ENCODE results near the gene KIFC3.
"Not testable (repeated sequence)": the region's sequence is repeated elsewhere in the genome, so short reads cannot be mapped to it uniquely, and the experiment has no call there.

Gene KIFC3, protein sequence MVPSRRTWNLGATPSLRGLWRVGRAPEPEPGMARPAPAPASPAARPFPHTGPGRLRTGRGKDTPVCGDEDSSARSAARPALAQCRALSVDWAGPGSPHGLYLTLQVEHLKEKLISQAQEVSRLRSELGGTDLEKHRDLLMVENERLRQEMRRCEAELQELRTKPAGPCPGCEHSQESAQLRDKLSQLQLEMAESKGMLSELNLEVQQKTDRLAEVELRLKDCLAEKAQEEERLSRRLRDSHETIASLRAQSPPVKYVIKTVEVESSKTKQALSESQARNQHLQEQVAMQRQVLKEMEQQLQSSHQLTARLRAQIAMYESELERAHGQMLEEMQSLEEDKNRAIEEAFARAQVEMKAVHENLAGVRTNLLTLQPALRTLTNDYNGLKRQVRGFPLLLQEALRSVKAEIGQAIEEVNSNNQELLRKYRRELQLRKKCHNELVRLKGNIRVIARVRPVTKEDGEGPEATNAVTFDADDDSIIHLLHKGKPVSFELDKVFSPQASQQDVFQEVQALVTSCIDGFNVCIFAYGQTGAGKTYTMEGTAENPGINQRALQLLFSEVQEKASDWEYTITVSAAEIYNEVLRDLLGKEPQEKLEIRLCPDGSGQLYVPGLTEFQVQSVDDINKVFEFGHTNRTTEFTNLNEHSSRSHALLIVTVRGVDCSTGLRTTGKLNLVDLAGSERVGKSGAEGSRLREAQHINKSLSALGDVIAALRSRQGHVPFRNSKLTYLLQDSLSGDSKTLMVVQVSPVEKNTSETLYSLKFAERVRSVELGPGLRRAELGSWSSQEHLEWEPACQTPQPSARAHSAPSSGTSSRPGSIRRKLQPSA

DNA sequence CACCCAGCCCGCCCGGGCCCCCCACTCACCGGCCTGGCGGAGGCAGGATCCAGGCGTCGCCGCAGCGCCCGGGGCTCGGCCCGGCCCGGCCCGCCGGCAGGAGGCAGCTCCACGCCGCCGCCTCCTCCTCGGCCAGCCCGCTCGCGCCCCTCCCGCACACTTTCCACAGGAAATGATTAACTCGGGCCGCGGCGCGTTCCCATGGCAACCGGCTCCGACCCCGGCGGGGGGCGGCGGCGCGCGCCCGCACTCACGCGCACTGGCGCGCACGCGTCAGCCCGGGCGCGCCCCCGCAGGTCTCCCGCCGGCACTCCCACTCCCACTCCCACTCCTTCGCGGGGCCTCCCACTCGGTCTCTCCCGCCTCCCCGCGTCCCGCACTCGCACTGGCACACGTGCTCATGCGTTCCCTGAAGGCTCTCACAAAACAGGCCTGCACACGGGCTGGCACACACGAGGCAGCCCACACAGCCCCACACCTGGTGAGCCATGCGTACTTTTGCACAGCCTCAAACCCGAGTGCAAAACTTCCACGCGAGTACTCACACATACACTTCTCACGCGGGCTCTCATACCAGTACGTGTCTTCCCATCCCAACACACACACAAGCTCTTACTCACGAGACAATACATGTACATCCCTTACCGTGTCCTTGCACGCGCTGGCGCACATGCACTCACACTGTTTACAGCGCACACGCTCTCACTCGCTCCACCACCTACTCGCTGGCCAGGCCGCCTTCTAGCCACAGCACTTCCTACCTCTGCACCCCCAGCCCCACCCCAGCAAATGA lies at the start of gene KIFC3:
KIFC3 (minus strand) TSS at position 151 of the 793 bp plus-strand sequence. CDS start 4,248 bp downstream, outside the sequence.
- DNase-seq: peak; percentile 73

DNA sequence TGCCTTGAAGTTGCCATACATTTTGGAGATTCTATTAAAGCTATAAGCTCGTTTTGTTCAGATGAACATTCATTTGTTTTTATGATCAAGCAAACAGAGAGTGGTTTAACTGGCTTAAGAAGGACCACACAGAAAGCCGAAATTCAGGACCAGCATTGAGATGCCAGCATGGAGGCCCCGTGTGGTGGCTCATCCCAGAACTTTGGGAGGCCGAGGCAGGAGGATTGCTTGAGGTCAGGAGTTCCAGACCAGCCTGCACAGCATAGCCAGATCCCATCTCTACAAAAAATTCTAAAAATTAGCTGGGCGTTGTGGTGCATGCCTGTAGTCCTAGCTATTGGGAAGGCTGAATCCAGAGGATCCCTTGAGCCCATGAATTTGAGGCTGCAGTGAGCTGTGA lies 45.9 kb upstream of the KIFC3 start:
- no peak for DNase-seq

DNA sequence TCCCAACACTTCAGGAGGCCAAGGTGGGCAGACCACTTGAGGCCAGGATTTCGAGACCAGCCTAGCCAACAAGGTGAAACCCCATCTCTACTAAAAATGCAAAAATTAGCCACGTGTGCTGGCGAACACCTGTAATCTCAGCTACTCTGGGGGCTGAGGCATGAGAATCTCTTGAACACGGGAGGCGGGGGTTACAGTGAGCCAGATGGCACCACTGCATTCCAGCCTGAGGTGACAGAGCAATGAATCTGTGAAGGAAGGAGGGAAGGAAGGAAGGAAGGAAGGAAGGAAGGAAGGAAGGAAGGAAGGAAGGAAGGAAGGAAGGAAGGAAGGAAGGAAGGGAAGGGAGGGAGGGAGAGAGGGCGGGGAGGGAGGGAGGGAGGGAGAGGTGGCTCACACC lies 44.6 kb upstream of the KIFC3 start:
- DNase-seq: not testable (repeated sequence)

DNA sequence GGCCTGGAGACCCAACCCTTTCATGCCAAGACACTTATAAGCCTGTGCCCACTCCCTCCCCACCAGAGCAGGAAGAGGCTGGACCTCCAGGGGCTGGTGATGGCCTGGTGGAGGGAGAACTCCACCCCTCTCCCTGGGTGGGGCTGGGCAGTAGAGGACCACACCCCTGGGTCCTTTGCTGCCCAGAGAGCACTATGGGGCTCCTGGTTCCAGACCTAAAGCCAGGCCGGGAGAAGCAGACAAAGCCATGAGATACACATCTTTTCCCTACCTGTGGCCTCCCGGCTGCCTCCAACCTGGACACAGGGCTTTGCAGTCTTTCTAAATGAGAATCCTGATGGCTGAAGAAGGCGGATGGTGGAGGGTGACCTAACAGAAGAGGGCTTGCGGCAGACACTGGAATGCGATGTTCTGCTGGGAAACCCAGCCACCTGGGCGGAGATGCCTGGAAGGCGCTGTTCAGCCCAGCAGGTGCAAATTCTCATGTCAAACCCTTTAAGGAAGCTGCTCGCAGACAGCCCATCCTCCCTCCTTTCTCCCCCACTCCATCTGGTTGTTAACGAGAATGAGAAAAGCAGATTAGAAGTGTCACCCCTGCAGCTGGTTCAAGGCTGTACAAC lies 43.9 kb upstream of the KIFC3 start:
- DNase-seq: no peak

DNA sequence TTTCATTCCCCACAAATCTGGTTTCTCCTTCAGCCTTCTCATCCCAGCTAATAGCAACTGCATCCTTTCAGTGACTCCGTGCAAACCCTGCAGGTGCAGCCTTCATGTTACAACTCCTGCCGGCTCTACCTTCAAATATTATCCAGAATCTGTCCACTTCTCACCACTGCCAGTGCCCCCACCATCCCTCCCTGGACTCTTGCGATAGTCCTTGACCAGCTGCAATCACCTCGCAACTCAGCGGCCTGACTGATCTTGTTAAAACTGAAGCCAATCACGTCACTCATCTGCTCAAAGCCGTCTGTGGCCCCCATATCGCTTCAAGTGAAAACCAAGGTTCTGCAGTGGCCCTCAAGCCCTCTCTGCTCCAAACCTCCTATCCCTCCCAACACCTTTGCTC lies 42.8 kb upstream of the KIFC3 start:
- DNase-seq: no peak

GRCh38 chr16:57844416-57845030 lies 42.2 kb upstream of the KIFC3 start:
- no peak for DNase-seq

- no peak for DNase-seq
These were observed 41.1 kb upstream of the KIFC3 start for GRCh38 chr16:57843400-57843799.

DNA sequence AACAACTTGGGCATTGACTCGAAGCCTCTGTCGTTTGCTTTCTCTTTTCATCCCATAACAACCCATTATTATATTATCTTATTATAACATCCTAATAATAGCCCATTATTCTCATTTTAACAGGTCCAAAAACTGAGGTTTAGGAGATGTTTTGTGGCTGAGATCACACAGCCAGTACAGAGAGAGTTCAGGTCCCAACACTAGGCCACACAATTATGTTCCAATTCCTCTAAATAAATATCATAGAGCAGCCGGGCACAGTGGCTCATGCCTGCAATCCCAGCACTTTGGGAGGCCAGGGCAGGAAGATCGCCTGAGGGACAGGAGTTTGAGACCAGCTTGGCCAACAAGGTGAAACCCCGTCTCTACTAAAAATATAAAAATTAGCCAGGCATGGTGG lies 40.3 kb upstream of the KIFC3 start:
- DNase-seq: no peak

DNA sequence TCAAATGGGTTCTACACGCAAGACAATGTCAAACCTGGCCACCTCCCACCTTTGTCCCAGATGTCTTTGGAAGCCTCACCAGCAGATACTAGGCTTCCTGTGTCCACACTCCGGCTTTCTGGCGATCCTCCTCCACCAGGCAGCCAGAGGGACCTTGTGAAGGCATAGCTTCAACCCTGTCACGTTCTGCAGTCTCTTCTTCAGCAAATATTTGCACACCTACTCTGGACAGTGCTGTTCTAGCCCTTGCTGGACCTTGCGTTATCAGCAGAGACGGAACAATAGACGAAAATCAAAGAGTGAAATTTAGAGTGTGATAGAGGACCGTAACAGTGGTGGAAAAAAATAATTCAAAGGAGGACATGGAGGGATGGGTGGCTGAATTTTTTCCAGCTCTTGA lies 38.5 kb upstream of the KIFC3 start:
- DNase-seq: no peak

DNA sequence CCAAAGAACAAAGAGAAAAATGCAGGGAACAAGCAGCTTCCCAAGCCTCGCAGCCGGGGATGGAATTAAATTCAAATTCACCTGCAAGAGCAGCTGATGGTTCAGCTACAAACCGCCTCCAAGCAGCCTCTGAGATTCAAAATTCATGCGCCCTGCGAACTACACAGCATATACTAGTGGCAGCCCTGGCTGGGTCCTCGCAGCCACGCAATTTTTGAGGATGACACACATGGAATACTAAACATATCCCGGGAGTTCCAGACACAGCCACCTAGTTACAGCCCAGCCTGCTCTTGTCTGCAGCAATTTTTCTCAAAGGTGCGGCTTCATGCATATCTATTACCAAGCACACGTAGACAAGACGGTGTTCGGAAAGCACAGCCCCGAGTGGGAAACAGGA lies 35.9 kb upstream of the KIFC3 start:
- DNase-seq: no peak

DNA sequence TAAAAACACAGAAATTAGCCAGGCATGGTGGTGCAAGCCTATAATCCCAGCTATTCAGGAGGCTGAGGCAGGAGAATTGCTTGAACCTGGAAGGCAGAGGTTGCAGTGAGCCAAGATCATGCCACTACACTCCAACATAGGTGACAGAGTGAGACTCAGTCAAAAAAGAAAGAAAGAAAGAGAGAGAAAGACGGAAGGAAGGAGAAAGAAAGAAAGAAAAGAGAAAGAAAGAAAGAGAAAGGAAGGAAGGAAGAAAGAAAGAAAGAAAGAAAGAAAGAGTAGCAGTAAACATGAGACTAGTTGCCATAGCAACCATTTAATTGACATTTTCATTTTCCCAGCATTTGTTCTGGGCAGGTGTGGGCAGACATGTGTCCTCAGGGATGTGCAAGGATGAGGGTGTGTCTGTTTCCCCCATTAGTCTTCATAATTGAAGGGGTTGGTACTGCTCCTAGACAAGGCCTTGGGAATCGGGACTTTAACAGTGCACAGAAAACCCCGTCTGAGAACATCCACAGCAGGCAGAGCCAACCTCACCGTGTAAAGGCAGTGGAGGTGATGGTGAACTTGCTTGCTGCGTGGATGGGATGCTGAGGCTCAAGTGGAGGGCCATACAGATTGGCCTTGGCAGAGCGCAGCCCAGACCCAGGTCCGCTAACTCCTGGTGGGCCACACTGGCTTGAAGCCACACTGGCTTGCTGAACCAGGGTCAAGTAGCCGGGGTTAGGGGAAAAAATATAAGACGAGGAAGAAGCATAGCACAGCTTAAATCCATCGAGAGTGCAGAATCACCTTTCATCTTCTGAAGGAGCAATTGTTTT lies 35.2 kb upstream of the KIFC3 start:
- no peak for DNase-seq

DNA sequence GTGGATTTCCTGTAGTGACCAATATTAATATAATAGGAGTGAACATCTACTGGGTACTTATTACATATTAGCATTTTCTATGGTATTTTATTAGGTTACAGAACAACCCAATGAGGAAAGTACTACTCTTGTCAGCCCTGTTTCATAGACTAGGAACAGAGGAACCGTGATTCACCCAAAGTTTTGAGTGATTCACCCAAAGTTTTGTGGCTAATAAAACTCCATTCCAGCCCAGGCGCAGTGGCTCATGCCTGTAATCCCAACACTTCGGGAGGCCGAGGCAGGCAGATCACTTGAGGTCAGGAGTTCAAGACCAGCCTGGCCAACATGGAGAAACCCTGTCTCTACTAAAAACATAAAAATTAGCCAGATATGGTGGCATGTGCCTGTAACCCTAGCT lies 33.1 kb upstream of the KIFC3 start:
- DNase-seq: not testable (repeated sequence)

DNA sequence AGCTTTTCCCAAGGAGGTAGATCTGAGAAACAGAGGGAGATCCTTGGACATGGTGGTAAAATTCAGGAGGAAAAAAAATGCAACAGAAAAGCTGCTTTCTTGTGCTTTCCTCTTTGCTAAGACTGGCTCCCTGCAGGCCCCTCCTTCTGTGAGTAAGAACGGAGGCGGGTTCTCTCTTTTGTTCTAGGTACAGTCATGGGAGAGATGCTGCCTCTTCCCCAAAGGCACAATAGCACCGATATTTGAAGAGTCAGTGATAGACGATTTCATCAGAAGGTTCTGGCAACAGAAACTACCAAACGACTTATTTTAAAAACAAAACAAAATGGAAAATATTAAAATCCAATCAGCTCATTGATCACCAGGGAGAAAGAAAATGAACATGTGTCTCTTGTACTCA lies 32.6 kb upstream of the KIFC3 start:
- DNase-seq: no peak

DNA sequence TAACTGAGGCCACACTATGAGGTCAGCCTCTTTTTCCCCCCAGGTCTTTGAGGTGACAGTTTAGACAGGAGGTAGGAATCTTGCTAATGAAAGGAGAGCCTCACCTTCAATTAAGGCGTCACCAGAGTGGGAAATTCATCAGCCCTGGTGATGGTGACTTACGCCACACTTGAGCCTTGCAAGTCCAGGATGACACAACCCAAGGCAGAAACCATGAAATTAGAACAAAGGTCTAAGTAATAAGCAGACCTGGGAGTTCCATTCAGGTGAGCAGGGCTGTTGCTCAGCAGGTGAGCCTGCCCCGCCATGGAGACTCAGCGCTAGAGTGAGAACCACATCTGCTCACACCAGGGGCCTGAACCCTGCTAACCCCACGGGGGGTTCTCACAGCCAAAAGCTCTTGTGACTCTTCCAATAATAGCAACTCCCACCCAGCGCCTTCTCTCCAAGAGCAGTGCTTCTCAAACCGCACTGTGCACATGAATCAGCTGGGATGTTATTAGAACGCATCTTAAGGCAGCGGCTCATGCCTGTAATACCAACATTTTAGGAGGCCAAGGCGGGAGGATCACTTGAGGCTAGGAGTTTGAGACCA lies 28.7 kb upstream of the KIFC3 start:
- no peak for DNase-seq

DNA sequence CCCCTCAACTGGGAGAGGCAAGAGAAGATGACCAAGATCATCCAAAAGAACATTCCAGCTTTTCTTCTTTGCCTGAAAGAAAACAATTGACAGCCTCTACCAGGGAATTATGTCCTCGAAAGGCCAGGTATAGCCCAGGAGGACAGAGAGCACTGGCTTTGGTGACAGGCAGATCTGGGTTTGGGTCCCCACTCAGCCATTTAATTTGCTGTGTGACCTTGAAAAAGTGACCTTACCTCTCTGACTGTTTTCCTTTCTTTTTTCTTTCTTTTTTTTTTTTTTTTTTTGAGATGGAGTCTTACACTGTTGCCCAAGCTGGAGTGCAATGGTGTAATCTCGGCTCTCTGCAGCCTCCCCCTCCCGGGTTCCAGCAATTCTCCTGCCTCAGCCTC lies 27.7 kb upstream of the KIFC3 start:
- no peak for DNase-seq

DNA sequence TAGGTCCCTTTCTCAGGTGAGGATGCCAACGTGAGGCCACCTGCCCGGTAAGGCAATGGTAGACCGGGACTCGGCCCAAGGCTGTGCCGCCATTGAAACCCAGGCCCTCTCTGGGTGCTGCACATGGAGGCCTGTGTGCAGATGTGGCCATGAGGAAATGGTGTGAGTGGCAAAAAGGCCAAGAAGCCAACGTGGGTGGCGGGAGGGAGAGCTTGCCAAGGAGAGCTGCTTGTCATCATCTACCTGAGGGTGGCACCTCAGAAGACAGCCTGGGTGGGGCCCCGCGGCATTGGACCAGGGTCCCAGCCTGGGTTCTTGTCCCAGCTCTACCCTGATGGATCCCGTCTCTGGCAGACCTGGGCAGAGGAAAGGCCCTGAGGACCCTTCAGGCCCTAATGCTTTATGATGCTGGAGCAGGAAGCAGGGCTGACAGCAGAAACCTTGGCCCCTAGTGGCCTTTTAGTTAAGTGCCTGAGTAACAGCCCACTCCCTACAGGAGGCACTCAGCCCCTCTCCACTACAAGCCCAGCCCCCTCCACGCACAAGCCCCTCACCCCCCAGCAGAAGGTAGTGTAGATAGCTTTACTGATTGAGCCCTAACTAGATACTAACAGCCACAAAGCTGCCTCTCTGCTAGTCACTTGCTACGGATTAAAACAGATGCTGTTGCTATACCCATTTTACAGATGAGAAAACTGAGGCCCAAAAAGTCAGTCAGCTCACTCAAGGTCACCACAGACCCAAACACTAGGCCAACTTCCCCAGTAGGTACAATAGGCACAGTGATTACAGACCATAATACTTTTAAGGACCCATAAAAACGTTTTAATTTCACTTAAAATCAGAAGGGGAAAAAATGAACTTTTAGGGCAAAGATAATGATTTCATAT lies 26.2 kb upstream of the KIFC3 start:
- DNase-seq: no peak

GRCh38 chr16:57826706-57827625 lies 24.7 kb upstream of the KIFC3 start:
- DNase-seq: no peak

DNA sequence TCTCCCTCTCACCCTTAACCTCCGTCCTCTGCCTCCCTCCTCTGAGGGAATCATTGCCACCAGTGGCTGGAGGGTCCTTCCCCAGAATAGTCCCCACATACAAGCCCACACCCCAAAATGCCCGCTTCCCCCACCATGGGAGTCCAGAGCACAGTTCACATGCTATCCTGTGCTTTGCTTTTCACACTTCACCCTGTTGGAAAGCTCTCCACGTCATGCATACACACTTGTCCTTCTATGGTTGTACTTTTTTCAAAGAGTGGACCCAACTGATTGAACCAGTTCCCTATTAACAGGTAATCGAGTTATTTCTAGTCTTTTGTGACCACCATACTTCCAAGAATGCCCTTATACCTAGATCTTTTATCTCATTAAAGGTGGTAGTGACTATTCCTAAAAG lies 23.8 kb upstream of the KIFC3 start:
- DNase-seq: no peak
